DND-41 (cell line): ENCODE results near the gene PLP2.

Source experiments
- ATAC-seq: fragments of 200-7000 bp; cut with Tn5 transposase; 3 replicates; pipeline ENCODE4 v1.9.1; 2021; ENCODE audit warnings: low read depth; ENCODE audit not compliant: insufficient read depth
- DNase-seq: peaks from one replicate; pipeline ENCODE4 v3.0.0-alpha.2; 2020
- H2AFZ ChIP-seq: 2 replicates; pipeline ENCODE4 v1.6.0; 2012; ENCODE audit warnings: low read depth, low read length
- H3K27ac ChIP-seq: 2 replicates; pipeline ENCODE4 v1.5.1; 2012; ENCODE audit warnings: low read length, inconsistent platforms
- H3K27me3 ChIP-seq: fragments of 200-600 bp; sonication (generic); 2 replicates; pipeline ENCODE4 v1.6.0; 2012; ENCODE audit warnings: low read length, mild to moderate bottlenecking, inconsistent platforms; ENCODE audit not compliant: insufficient read depth, poor library complexity
- H3K36me3 ChIP-seq: 2 replicates; pipeline ENCODE4 v1.5.1; 2012; ENCODE audit warnings: low read length, inconsistent platforms; ENCODE audit not compliant: insufficient read depth
- H3K4me1 ChIP-seq: 2 replicates; pipeline ENCODE4 v1.5.1; 2012; ENCODE audit warnings: mild to moderate bottlenecking, low read length; ENCODE audit not compliant: insufficient read depth
- H3K4me2 ChIP-seq: 2 replicates; pipeline ENCODE4 v1.6.0; 2012; ENCODE audit warnings: mild to moderate bottlenecking, moderate library complexity, low read length, inconsistent platforms; ENCODE audit not compliant: insufficient read depth
- H3K4me3 ChIP-seq, 2 experiments: fragments of 200-600 bp in 1 of 2; shearing (Covaris generic) in 1 of 2; 2 replicates each; pipeline ENCODE4 v1.5.1; 2012 to 2016; ENCODE audit warnings: inconsistent platforms in 2 of 2, low read length in 2 of 2, mild to moderate bottlenecking in 2 of 2, low read depth in 1 of 2, moderate library complexity in 1 of 2
- H3K79me2 ChIP-seq: 2 replicates; pipeline ENCODE4 v1.6.0; 2012; ENCODE audit warnings: low read length, inconsistent platforms; ENCODE audit not compliant: insufficient read depth
- H3K9ac ChIP-seq: 2 replicates; pipeline ENCODE4 v1.6.0; 2012; ENCODE audit warnings: low read depth, mild to moderate bottlenecking, inconsistent platforms, low read length, moderate library complexity
- H3K9me3 ChIP-seq: 2 replicates; pipeline ENCODE4 v1.5.1; 2012; ENCODE audit warnings: low read length, moderate library complexity, mild to moderate bottlenecking, inconsistent platforms; ENCODE audit not compliant: insufficient read depth, severe bottlenecking
- H4K20me1 ChIP-seq: 2 replicates; pipeline ENCODE4 v1.6.0; 2012; ENCODE audit warnings: low read length; ENCODE audit not compliant: insufficient read depth
- EZH2 ChIP-seq: IDR thresholded peaks from 3 replicates; pipeline ENCODE4 v1.6.1; 2012; ENCODE audit warnings: borderline replicate concordance, low read depth, mild to moderate bottlenecking, moderate library complexity, low read length, inconsistent platforms; ENCODE audit not compliant: severe bottlenecking
- TF ChIP-seq, protein P1 (sequence below): IDR thresholded peaks from 2 replicates; pipeline ENCODE4 v1.5.1; 2012; ENCODE audit warnings: borderline replicate concordance, low read length, moderate library complexity, mild to moderate bottlenecking; ENCODE audit not compliant: poor library complexity, severe bottlenecking; ENCODE audit errors: extremely low read depth

Gene PLP2

DNA sequence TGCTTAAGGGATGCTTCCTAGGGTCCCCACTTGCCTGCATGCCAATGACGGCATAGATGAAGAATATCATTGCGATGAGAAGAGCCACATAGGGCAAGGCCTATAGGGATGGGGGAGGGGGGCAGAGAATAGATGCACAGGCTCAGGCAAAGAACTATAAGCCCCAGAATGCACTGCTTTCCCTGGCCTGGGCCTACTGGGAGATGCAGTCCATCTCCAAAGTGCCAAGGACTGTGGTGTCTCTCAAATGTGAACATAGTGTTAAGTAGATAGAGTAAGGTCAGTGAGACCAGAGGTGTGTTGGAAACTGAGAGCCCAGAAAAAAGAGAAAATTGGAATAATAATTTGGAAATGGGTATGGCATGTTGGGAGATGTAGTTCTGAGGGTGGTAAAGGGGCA is 40.5 kb downstream of the PLP2 start:
- H3K4me3 ChIP-seq: no peak overlapping the region
- ATAC-seq (no peak), DNase-seq (no peak)
- H2AFZ ChIP-seq: no peak overlapping the region
- no peaks in the 10 kb centered on the region for H3K9me3 ChIP-seq
- no peak overlapping the region for H3K4me2 ChIP-seq
- no peaks in the 10 kb centered on the region for H3K79me2 ChIP-seq
- H3K9ac ChIP-seq: no peak overlapping the region
- TF ChIP-seq, protein P1, sequence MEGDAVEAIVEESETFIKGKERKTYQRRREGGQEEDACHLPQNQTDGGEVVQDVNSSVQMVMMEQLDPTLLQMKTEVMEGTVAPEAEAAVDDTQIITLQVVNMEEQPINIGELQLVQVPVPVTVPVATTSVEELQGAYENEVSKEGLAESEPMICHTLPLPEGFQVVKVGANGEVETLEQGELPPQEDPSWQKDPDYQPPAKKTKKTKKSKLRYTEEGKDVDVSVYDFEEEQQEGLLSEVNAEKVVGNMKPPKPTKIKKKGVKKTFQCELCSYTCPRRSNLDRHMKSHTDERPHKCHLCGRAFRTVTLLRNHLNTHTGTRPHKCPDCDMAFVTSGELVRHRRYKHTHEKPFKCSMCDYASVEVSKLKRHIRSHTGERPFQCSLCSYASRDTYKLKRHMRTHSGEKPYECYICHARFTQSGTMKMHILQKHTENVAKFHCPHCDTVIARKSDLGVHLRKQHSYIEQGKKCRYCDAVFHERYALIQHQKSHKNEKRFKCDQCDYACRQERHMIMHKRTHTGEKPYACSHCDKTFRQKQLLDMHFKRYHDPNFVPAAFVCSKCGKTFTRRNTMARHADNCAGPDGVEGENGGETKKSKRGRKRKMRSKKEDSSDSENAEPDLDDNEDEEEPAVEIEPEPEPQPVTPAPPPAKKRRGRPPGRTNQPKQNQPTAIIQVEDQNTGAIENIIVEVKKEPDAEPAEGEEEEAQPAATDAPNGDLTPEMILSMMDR: no peak
- TF ChIP-seq EZH2: no peak
- H3K27ac ChIP-seq: no peak overlapping the region
- H4K20me1 ChIP-seq: no peaks in the 10 kb centered on the region
- no peaks in the 10 kb centered on the region for H3K4me1 ChIP-seq
- H3K36me3 ChIP-seq: no peaks in the 10 kb centered on the region
- no peaks in the 10 kb centered on the region for H3K27me3 ChIP-seq

DNA sequence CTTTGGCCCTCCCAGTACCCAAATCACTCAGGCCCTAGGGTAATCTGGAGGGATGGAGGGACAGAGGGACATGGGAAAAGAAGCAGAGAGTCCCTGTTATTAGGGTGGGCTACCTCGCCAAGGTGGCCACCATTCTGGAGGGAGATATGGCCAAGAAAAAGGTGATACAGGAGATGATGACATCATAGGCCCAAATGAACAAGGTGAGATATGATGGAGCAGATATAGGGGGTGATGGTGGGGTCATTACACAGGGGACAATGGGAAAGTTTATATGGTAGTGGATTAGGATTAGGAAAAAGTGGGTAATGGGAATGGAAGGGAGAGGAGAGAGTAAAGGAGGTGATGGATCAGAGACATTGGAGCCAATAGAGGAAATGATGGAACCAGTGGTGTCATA is 41.2 kb downstream of the PLP2 start:
- no peak for DNase-seq
- H4K20me1 ChIP-seq: no peaks in the 10 kb centered on the region
- no peaks in the 10 kb centered on the region for H3K4me1 ChIP-seq
- ATAC-seq: no peak
- H3K9me3 ChIP-seq: no peaks in the 10 kb centered on the region
- H3K79me2 ChIP-seq: no peaks in the 10 kb centered on the region
- no peaks in the 10 kb centered on the region for H3K27me3 ChIP-seq
- H2AFZ ChIP-seq: no peak overlapping the region
- no peak overlapping the region for H3K4me2 ChIP-seq
- TF ChIP-seq EZH2: no peak
- TF ChIP-seq, protein P1: no peak
- H3K9ac ChIP-seq: no peak overlapping the region
- no peaks in the 10 kb centered on the region for H3K36me3 ChIP-seq
- no peak overlapping the region for H3K4me3 ChIP-seq
- no peak overlapping the region for H3K27ac ChIP-seq

DNA sequence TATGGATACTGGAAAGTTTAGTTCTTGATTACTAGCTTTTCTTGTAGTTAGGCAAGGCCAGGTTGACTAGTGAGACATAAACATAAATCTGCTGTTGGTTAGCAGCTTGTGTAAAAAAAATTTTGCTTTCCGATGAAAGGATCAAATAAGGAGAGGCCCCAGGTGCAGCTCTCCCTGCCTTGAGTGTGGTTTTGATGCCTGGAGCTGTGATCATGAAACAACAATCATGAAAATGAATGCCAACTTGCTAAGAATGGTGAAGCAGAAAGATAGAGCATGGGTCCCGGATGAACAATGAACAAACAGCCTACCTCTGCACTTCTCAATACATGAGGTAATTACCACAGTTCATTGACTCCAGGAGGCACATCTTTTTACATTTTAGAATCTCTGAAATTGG is 42.7 kb downstream of the PLP2 start:
- Histone ChIP-seq H3K9ac (no peak overlapping the region), H4K20me1 (no peaks in the 10 kb centered on the region), H3K27me3 (no peaks in the 10 kb centered on the region), H3K4me1 (no peaks in the 10 kb centered on the region), H3K9me3 (no peaks in the 10 kb centered on the region), H3K36me3 (no peaks in the 10 kb centered on the region), H2AFZ (no peak overlapping the region), H3K27ac (no peak overlapping the region), H3K4me3 (no peak overlapping the region), H3K79me2 (no peaks in the 10 kb centered on the region), H3K4me2 (no peak overlapping the region)
- DNase-seq (no peak), ATAC-seq (no peak)
- TF ChIP-seq, protein P1: no peak
- TF ChIP-seq EZH2: no peak

DNA sequence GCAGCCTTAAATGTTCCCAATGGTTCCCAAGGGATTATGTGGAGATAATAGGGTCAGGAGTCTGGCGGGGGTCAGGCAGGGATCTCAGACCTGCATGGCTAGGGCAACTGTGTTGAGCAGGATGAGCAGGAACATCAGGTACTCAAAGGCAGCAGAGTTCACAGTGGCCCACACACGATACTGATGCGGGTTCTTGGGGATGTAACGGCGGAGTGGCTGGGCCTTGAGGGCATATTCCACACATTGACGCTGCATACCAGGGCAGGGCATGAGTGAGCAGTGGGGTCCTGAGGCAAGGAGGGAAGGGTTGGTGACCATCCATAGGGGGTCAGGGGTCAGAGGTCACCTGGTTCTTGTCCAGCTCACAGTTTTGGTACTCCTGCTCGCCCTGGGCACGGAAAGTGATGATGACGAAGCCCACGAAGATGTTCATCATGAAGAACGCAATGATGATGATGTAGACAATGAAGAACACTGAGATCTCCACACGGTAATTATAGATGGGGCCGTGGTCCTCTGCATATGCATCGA is 43.4 kb downstream of the PLP2 start:
- Histone ChIP-seq H3K9ac (no peak overlapping the region), H3K4me1 (no peaks in the 10 kb centered on the region), H3K4me3 (no peak overlapping the region), H3K9me3 (no peaks in the 10 kb centered on the region), H3K79me2 (no peaks in the 10 kb centered on the region), H2AFZ (no peak overlapping the region), H4K20me1 (no peaks in the 10 kb centered on the region), H3K27ac (no peak overlapping the region), H3K4me2 (no peak overlapping the region), H3K27me3 (no peaks in the 10 kb centered on the region), H3K36me3 (no peaks in the 10 kb centered on the region)
- no peak for ATAC-seq
- DNase-seq: no peak
- TF ChIP-seq, protein P1: no peak
- no peak for TF ChIP-seq EZH2
